Right lobe of liver (tissue), 6 donors: ENCODE measurements around the gene ADGRL3. TPM values are rescaled to one million over a fixed set of nuclear protein-coding genes. Genes with fewer than 3 reads are reported as not detected.

Source experiments
- ATAC-seq, 4 donors: fragments of 200-7000 bp; cut with Tn5 transposase; one replicate each; pipeline ENCODE4 v1.9.1; 2020; ENCODE audit warnings: mild to moderate bottlenecking in 4 of 4, moderate library complexity in 4 of 4
- DNase-seq, 3 donors: peaks; one replicate each; pipeline ENCODE4 v3.0.0-alpha.2; 2020
- H3K27ac ChIP-seq, 3 donors: fragments of 200-600 bp; one replicate each; pipeline ENCODE4 v1.8.0; 2022
- H3K27me3 ChIP-seq, 2 donors: fragments of 200-600 bp; one replicate each; pipeline ENCODE4 v1.8.0; 2022
- H3K36me3 ChIP-seq, 4 donors: fragments of 200-600 bp; sonication (generic) in 1 of 4; one replicate each; pipeline versions ENCODE4 v1.5.1 to v1.8.0; 2017 to 2022; ENCODE audit warnings: control low read depth in 1 of 4
- H3K4me1 ChIP-seq, 4 donors: fragments of 200-600 bp; sonication (generic) in 1 of 4; one replicate each; pipeline versions ENCODE4 v1.5.1 to v1.8.0; 2017 to 2022; ENCODE audit warnings: control low read depth in 1 of 4
- H3K4me3 ChIP-seq, 3 donors: fragments of 200-600 bp; one replicate each; pipeline ENCODE4 v1.8.0; 2022
- H3K9me3 ChIP-seq, 4 donors: fragments of 200-600 bp; sonication (generic) in 1 of 4; one replicate each; pipeline versions ENCODE4 v1.5.1 to v1.8.0; 2017 to 2022; ENCODE audit warnings: control low read depth in 1 of 4
- CTCF ChIP-seq, 4 donors: fragments of 200-600 bp in 3 of 4; fragments of 450-650 bp in 1 of 4; IDR thresholded peaks; one replicate each; pipeline versions ENCODE4 v1.5.1 to v1.8.0; 2016 to 2022; ENCODE audit warnings: antibody characterized with exemption in 4 of 4, mild to moderate bottlenecking in 2 of 4
- POLR2A ChIP-seq: fragments of 450-650 bp; IDR thresholded peaks from one replicate; pipeline ENCODE4 v1.6.1; 2017; ENCODE audit warnings: antibody characterized with exemption, mild to moderate bottlenecking
- whole genome bisulfite sequencing: methylation state at CpG from one replicate; pipeline ENCODE4 v1.1.6; 2018; ENCODE audit warnings: low coverage, low lambda C conversion rate; ENCODE audit not compliant: insufficient coverage; ENCODE audit errors: missing lambda C conversion rate; 5-methylcytosine and 5-hydroxymethylcytosine counted together
- intact Hi-C, 2 donors: fragments of 100-400 bp; cut with DNase I; formaldehyde crosslinking; loops; one replicate each; pipeline versions ENCODE4 v1.11.2 to v1.14.1; 2022
- total RNA-seq, 6 experiments: library from RNA; depleted of rRNA in 2 of 6; stranded (reverse); fragments of >200 nt in 2 of 6; fragmentation: NEBNext Ultra II Directional in 3 of 6; extraction: Animal tissue kit (Norgen Biotek cat#: 25700) in 3 of 6; gene quantifications; one replicate each; pipeline versions ENCODE4 v1.1.0 to v1.2.4, GENCODE V29; 2016 to 2023
- donor health status: DM: no; HTN: yes; CAD: no.
- donor health status: DM: no; HTN: no; CAD: no.
- donor health status: DM: no; HTN: no; CAD: no.
- donor health status: DM: no; HTN: yes; CAD: no.
- donor health status: DM: no; HTN: yes; CAD: no.

The ADGRL3 gene
- total RNA-seq, 6 experiments from 2014 or later = 0.06 to 1.1 (median 0.35) TPM

- TF ChIP-seq CTCF (IDR thresholded peaks at IDR 0.05) = no peak
- no peak for TF ChIP-seq POLR2A
- H3K27me3 ChIP-seq = no peaks in the 10 kb centered on the region
- no peak for ATAC-seq
- intact Hi-C loops = no loop called here
- no peaks in the 10 kb centered on the region for H3K9me3 ChIP-seq
- no peaks in the 10 kb centered on the region for H3K36me3 ChIP-seq
- DNase-seq = no peak
- no peak overlapping the region for H3K27ac ChIP-seq
- H3K4me1 ChIP-seq = no peaks in the 10 kb centered on the region
- H3K4me3 ChIP-seq = no peak overlapping the region
Observed at GRCh38 chr4:61891953-61892352, 691.8 kb downstream of the ADGRL3 start.

- Histone ChIP-seq H3K9me3 (no peaks in the 10 kb centered on the region), H3K4me1 (no peaks in the 10 kb centered on the region), H3K27me3 (no peaks in the 10 kb centered on the region), H3K27ac (no peak overlapping the region), H3K4me3 (no peak overlapping the region), H3K36me3 (no peaks in the 10 kb centered on the region)
- DNase-seq (no peak), ATAC-seq (no peak)
- TF ChIP-seq POLR2A (no peak), CTCF (IDR thresholded peaks at IDR 0.05) (no peak)
- WGBS = 52% methylated on average over 2 of the region's 2 CpGs
- intact Hi-C loops = no loop called here
Observed at GRCh38 chr4:61896634-61897033, 696.5 kb downstream of the ADGRL3 start.

- TF ChIP-seq POLR2A = no peak
- no peak for TF ChIP-seq CTCF (IDR thresholded peaks at IDR 0.05)
- Histone ChIP-seq H3K36me3 (no peaks in the 10 kb centered on the region), H3K4me3 (no peak overlapping the region), H3K27ac (no peak overlapping the region), H3K4me1 (no peaks in the 10 kb centered on the region), H3K27me3 (no peaks in the 10 kb centered on the region), H3K9me3 (no peaks in the 10 kb centered on the region)
- DNase-seq (no peak), ATAC-seq (no peak)
- WGBS = 73% methylated on average over 4 of the region's 4 CpGs
- intact Hi-C loops = no loop called here
Observed at GRCh38 chr4:61909031-61909430, 708.9 kb downstream of the ADGRL3 start.

GRCh38 chr4:61911313-61911756, 711.2 kb downstream of the ADGRL3 start:
- no peak overlapping the region for H3K4me3 ChIP-seq
- intact Hi-C loops = no loop called here
- no peaks in the 10 kb centered on the region for H3K27me3 ChIP-seq
- H3K4me1 ChIP-seq = no peaks in the 10 kb centered on the region
- H3K36me3 ChIP-seq = no peaks in the 10 kb centered on the region
- no peaks in the 10 kb centered on the region for H3K9me3 ChIP-seq
- ATAC-seq (no peak), DNase-seq (no peak)
- H3K27ac ChIP-seq = no peak overlapping the region
- 13% methylated on average over 2 of the region's 2 CpGs for WGBS
- no peak for TF ChIP-seq POLR2A
- TF ChIP-seq CTCF (IDR thresholded peaks at IDR 0.05) = no peak

GRCh38 chr4:61913619-61914018, 713.5 kb downstream of the ADGRL3 start:
- no peak for ATAC-seq
- Histone ChIP-seq H3K36me3 (no peaks in the 10 kb centered on the region), H3K9me3 (no peaks in the 10 kb centered on the region), H3K4me1 (no peaks in the 10 kb centered on the region), H3K4me3 (no peak overlapping the region), H3K27me3 (no peaks in the 10 kb centered on the region), H3K27ac (no peak overlapping the region)
- intact Hi-C loops = no loop called here
- TF ChIP-seq CTCF (IDR thresholded peaks at IDR 0.05) = no peak
- no peak for TF ChIP-seq POLR2A
- no peak for DNase-seq
- 93% methylated on average over 2 of the region's 2 CpGs for WGBS
